CD4-positive, alpha-beta T cell treated with Interleukin-15 for 4 hours (primary cell): Measurements from ENCODE around the gene ASCL2.
"Not testable (repeated sequence)": the region's sequence is repeated elsewhere in the genome, so short reads cannot be mapped to it uniquely, and the experiment has no call there.

Source experiments
- DNase-seq: peaks from one replicate; pipeline ENCODE4 v3.0.0-alpha.2; 2020; ENCODE audit warnings: low spot score

ASCL2 gene

DNA sequence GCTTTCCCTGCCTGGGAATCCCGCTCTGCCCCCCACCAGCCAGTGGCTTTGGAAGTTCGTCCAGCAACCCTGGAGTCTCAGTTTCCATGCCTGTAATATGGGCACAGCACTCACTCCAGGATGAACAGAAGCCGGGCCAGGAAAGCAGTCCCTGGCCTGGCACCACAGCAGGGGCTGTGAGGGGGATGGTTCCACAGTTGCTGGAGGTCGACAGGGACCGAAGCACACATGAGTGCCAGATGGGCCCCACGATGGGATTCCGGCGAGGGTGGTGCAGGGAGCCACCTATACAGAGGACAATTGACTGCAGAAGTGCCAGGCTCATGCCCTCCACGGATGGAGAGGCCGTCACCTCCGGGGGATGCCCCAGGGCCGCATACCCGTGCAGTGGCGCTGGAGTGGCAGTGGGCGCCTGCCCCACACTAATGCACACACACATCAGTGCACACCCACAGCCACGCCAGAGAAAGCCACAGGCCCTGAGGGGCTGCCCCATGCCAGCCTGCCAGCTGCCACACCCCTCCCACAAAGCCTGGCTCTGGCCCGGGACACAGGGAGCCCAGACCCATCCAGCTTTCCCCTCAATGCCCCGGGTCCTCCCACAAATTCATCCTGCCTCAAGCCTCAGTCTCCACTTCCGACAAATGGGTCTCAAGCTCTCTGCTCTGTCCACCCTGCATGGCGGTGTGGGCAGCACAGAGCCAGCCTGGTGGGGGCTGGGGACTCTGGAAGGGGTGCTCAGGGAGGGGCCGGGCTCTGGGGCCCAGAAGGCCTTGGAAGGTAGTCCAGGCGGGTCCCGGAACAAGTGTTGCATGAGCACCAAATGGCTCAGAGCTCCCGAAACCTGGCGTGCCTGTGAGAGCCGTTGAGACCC, 9.7 kb downstream of the ASCL2 start:
- DNase-seq: no peak

DNA sequence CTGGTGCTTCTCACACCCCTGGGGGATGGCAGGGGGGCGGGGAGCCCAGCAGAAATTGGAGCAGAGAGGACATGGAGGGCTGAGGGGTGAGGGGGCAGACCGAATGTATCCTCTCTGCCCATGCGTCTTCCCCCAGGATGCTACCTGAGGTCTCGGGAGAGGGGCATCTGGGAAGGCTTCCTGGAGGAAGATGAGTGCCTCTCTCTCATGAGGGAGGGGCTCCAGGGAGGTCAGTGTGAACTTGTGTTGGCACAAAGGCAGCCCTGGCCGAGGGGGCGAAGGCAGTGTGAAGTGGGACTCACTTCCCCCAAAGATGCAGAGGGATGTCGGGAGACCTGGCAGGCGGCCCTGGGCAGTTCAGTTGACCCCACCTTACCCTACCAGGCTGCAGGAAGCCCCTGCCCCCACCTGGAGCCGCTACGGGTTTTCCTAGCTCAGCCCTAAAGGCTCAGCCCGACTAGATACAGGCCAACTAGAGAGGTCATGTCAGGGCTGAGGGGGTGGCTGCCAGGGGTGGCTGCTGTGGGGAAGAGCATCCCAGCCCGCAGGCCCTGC, 10.4 kb downstream of the ASCL2 start:
- DNase-seq: no peak

DNA sequence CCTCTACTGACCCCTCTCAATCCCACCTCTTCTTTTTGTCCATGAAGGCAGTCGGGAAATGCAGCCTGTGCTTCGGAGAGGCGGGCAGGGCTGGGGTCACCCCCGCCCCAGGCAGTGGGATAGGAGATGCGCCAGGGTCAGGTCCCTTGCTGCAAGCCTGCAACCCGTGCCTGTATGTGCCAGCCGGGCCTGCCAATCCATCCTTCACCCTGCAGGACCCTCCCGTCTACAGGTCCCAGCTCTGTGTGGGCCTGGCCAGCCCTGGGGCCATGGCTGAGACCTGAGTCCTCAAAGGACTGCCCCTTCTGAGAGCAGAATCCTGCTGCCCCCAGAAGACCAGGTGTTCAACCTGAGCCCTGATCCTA, 10.9 kb downstream of the ASCL2 start:
- no peak for DNase-seq

DNA sequence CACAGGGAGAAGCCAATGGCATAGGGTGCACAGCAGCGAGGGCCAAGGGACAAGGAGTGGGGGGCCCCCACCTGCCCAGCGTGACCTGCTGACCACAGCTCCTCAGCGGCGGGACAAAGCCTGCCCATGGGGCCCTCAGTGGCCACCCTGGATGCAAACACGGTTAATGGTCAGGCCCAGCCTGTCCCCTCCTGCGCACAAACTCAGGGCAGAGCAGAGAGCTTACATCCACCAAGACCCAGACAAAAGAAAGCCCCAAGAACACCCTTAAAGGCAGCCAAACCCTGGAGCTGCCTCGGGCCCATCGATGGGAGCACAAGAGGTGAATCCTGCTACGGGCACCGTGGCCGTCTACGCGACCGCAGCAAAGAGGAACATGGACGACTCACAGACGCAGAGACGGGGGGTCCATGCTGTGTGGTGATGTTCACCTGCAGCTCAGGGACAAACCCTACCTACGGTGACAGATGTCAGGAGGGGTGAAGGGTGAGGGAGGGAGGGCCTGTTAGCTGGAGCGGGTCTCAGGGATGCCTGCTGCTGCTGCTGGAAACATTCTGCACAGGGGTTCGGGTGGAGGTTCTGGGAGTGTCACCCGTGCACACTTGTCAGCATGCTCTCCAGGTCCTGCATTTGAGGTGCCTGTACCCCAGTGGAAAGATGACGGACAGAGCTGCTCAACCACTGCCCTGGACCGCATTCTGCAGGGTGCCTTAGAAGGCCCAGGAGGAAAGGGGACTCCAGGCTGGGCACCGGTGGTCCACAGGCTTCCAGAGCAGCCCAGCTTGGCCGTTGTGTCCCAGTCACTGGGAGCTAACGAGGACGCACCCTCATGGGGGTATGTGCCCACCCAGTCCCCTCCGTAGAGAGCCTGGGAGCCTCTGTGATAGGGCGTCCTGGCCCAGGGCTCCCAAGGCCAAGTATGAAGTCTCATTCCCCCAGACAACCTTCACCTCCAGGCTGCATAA, 11.6 kb downstream of the ASCL2 start:
- no peak for DNase-seq

DNA sequence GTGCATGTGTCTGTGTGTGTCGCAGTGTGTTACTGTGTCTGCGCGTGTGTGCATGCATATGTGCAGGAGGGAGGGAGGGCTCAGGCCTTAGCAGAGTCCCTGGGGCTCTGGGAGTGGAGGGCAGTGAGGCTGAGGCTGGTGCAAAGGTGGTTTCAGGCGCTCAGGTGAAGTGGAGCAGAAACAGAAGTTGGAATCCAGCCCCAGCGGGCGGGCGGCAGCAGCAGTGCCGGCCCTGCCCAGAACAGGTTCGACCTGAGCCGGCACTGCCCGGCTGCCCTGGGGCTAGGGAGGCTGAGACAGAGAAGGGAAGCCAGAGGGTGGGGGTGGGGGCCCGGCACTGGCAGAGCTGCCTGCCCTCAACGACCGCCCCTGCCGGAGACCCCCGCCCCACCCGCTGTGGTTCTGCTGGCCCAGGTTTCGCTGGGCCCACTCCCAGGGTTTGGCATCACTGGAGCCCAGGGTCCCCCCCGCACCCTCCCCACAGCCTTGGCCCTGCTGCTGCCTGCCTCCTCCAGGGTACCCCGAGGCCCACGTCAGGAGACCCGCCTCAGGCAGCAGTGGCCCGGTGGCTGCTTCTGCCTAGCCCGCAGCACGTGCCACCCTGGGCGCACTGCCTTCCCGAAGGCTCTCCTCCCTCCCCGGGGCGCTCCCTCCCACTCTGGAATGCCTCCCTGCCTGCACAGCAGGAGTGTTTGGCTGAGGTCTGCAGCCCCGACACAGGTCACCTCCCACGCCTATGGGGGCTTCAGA, 13.3 kb downstream of the ASCL2 start:
- DNase-seq: no peak

DNA sequence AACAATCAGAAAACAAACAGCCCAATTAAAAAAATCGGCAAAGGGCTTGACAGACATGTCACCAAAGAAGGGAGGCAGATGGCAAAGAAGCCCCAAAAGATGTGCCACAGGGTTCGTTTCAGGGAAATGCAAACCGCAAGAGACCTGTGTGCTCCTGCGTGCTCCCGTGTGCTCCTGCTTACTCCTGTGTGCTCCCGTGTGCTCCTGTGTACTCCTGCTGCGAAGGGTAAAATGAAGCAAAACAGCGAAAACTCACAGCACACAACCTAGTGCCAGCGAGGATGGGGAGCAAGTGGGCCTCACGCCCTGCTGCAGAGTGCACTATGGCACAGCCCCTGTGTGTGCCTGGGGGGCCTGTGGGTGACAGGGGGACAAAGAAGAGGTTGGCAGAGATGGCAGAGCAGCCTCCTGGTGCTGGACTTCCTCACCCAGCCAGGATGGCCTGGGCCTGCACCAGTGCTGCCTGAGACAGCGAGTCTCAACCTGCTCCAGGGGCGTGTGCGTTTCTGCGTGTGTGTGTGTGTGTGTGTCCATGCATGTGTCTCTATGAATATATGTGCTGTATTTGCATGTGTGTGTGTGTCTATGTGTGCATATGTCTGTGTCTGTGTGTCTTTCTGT, 14.0 kb downstream of the ASCL2 start:
- no peak for DNase-seq

DNA sequence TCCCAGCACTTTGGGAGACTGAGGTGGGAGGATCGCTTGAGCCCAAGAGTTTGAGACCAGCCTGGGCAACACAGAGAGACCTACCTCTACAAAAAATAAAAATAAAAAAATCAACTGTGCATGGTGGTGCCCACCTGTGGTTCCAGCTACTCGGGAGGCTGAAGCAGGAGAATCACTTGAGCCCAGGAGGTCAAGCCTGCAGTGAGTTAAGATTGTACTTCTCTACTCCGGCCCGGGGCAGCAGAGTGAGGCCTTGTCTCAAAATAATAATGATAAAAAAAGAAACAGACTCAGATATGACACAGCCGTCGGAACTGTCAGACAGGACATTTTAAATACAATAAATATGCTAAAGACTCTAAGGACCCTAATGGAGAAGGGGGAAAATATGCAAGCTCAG, 18.4 kb downstream of the ASCL2 start:
- no peak for DNase-seq

DNA sequence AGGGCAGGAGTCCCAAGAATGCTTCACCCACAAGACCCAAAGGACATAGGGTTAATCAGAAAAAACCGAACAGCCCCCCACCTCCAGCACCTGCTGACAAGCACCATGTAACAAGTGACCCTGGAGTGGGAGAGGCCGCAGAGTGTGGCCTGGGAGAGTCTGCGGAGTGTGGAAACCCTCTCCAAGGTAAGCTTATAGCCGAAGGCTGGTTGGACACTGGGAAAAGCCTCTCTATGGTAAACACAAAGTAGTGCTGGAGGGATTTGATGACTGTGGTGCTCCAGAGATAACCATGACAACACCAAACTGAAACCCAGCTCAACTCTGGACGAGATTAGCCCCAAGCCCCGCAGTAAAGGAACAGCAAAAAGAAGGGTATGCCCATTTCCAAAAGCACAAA, 19.2 kb downstream of the ASCL2 start:
- no peak for DNase-seq

DNA sequence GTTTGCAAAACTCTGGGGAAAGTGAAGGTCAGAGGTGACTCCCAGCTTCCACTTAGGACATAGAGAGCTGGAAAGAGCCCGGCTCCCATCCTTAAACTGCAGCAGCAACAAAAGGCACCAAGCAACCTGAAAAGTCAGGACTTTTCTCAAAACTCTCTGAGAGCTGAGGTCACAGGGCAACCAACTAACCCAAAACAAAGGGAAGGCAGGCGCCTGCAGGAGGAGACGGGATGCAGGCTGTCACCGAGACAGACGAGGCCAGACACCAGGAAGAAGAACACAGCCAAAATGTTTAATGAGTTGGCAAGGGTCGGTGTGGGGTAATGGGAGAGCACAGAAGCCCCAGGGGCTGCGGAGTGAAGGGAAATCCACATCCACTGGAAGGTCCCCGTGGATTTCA, 19.9 kb downstream of the ASCL2 start:
- DNase-seq: no peak

DNA sequence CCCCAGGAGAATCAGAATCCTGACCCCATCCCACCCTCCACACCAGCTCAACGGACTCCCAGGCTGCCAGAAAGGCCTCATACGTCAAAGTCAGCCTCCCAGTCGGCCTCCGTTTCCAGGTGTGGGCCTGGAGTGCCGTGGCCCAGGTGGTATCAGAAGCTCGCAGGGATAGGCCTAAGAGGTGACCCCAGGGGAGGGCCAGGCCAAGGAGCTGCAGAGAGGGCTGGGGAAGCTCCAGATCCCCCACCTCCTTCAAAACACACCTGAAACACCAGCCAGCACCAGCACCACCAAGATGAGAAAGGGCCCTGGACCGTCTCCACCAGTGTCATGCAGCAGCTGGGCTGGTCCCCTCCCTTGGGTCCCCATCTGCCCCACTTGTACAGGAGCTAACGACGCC, 20.3 kb downstream of the ASCL2 start:
- DNase-seq: no peak

DNA sequence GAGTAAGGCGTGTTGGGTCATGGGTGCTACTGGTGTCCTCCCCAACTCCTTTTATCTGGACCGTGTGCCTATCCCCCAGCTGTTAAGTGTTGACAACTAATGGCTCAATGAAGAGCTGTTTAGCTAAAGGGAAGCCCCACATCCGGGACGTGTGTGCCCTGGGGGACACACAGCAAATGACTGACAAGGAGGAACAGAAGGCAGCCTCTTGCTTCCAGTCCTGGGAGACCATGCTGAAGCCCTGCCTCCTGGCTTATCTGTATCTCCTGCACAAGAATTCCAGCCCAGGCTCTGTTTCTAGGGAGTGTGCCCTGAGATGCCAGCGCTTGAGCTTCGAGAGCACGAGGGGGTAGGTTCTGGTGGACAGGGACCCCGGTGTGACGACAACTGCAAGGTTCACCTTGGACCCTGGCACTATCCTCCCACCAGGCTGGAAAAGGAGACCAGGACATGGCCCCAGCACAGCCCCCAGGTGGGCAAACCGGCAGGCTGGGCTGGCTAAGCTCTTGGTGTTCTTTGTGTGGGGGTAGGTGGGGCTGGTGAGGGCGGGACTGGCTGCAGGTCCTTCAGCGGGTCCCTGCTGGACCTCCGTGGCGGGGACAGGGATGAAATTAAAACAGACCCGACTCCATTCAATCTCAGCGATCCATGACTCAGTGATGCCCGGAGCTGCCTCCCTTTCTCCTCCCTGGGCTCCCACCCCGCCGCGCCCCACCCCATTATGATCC, 21.0 kb downstream of the ASCL2 start:
- DNase-seq: no peak

DNA sequence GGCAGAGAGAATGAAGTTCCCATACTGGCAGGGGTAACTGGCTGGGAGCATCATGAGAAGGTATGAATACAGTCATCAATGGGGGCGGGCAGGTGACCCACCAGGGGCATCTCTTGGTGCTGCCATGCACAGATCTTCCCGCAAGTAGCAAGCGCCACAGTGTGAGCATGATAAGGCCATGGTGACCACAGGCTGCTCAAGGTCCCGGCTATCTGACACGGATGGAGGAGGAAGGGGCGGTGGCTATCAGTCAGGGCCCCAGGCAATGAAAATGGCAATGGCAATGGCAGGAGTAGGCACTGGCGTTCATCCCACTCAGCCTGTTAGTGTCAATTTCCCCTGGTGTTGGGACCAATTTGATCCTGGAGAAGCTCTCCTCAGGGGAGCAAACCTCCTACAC, 21.6 kb downstream of the ASCL2 start:
- DNase-seq: no peak

DNA sequence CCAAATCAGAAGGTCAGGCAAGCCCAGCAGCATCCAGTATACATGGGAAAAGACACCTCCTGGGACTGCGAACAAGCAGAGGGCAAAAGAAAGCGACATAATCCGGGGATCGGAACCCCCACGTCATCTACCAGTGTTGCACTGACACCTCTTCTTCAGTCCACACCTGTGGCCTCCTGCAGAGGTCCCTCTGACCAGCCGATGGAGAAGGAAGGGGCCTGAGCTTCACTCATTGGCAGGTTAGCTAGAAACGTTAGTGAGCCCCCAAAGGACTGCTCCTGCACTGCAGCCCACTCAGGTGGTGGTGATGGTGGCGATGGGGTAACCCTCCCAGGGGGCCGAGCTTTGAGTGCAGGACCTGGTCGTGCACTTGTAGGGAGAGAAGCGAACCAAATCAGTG, 22.1 kb downstream of the ASCL2 start:
- no peak for DNase-seq

DNA sequence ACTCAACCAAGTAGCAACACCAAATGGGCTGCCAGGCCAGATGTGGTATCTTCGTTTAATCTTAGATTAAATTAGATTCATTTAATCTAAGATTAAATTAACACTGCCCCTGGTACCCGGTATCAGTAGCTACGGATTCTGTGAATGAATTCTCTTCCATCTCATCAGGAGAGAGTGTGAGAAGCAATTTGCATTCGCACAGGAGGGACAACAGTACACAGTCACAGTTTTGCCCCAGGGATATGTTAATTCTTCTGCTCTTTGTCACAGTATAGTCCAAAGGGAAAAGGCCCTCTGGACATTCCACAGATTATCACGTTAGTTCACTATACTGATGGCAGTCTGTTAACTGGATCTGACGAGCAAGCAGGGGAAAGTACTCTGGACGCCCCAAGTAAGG, 22.9 kb downstream of the ASCL2 start:
- no peak for DNase-seq

DNA sequence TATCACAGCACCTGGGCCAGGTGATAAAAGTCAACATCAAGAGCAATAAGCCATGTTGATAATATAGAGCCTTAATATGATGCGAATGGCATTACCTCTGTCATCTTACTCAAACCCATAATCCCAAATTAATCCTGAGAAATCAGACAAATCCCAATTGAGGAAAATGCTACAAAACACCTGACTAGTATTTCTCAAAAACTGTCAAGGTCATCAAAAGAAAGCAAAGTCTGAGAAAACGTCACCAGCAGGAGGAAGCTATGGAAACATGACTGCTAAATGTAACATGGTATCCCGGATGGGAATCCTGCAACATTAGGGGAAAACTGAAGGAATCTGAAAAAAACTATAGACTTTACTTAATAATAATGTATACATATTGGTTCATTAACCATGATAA, 29.6 kb downstream of the ASCL2 start:
- no peak for DNase-seq

DNA sequence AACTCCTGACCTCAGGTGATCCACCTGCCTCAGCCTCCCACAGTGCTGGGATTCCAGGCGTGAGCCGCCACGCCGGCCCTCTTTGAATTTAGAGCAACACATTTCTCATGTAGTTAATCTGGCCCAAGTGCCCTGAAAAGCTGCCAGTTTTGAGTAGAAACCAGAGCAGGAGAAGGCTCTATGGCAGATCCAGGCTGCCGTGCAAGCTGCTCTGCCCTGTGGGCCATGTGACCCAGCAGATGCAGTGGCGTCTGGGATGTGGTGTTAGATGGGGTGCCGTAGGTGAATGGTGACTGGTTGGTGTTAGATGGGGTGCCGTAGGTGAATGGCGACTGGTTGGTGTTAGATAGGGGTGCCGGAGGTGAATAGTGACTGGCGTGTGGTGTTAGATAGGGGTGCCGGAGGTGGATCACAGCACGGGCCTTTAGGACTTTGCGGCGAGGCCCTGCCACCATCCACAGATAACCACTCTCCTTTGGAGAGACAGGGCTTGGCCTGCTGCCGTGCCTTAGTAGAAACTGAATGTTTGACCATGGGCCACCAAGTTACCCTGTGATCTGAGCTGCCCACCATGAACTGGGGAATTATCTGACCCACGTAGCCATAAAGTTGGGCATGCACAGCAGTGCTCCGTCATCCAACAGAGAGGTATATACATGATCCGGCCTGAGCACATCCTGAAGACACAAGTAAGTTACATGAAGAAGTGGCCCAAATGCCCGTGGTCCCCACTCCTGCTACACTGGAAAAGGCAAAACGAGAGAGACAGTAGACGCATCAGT, 32.7 kb downstream of the ASCL2 start:
- no peak for DNase-seq

DNA sequence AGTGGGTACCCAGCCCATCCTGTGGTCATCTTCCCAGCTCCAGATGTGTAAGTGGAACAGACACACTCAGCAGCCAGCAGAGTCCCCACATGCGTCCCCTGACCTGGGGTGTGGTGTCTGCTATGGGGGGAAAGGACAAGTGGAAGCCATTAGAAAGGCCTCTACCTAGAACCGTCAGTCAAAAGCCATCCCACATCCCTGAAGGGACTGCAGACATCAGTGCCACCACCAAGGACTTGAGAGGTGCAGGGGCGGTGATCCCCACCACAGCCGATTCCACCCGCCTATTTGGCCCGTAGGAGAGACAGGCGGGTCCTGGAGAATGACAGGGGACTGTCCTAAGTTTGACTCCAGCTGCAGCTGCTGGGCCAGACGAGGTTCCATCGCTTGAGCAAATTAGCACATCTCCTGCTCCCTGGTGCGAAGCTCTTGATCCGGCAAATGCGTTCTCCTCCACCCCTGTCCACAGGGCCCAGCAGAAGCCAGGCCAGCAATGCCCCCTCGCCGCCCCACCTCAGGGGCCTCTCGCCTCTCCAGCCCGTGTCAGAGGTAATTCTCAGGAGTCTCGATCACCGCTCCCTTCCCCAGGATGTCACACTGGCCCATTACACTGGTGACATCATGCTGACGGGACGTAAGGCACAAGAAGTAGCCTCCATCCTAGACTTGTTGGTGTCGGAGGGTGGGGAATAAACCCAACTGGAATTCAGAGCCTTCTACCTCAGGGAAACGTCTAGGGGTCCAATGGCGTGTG, 33.8 kb downstream of the ASCL2 start:
- not testable (repeated sequence) for DNase-seq

DNA sequence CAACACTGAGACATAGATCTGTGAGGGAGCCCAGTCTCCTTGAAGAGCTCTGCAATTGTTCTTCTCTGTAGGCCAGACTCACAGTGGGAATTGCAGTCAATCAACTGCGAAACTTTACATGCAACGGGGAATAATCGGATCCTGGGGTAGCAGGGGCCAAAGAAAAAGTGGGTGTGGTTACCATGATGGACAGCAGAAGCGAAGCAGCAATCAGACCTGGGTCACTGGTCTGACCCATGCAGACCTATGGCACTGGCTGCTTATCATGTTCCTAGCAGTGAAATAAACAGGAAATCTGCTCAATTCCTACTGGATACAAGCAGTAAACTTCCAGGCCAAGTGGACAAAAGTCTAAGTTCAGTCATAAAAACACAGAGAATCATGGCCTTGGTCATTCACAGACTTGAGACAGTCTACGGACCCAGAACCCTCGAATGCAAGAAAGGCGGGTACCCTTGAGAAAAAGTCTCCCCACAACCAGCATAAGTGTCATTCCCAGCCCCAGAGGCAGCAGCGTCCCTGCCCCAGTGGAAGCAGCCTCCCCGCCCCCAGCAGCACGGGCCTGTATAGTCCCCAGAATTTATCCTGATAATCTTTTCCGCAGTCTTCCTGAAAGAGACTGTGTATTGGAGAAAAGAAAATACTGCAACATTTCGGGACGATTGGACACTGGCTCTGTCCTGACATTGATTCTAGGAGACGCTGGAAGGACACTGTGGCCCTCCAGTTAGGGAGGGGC, 34.6 kb downstream of the ASCL2 start:
- DNase-seq: no peak

DNA sequence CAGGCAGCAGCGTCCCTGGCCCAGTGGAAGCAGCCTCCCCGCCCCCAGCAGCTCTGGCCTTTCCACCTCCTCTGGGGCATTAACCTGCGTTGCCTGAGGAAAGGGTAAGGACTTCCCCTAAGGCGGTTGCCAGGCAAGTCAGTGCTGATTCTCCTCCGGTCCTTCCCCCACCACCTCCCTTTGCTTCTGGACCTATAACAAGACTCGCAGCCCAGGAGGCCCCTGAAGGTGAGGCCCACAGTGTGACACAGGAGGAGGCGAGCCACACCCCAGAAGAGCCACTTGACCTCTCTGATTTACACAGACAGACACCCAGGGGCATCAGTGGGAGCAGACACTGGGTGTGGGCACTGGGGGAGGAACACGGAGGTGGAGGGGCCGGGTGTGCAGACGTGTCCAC, 35.4 kb downstream of the ASCL2 start:
- DNase-seq: no peak
